Epidermal melanocyte (primary cell): ENCODE results near the gene GINM1.

ENCODE experiments used
- DNase-seq: peaks from one replicate; pipeline ENCODE4 v3.0.0; 2011; ENCODE audit warnings: low spot score; ENCODE audit not compliant: insufficient read length

GINM1 gene, protein sequence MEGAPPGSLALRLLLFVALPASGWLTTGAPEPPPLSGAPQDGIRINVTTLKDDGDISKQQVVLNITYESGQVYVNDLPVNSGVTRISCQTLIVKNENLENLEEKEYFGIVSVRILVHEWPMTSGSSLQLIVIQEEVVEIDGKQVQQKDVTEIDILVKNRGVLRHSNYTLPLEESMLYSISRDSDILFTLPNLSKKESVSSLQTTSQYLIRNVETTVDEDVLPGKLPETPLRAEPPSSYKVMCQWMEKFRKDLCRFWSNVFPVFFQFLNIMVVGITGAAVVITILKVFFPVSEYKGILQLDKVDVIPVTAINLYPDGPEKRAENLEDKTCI

DNA sequence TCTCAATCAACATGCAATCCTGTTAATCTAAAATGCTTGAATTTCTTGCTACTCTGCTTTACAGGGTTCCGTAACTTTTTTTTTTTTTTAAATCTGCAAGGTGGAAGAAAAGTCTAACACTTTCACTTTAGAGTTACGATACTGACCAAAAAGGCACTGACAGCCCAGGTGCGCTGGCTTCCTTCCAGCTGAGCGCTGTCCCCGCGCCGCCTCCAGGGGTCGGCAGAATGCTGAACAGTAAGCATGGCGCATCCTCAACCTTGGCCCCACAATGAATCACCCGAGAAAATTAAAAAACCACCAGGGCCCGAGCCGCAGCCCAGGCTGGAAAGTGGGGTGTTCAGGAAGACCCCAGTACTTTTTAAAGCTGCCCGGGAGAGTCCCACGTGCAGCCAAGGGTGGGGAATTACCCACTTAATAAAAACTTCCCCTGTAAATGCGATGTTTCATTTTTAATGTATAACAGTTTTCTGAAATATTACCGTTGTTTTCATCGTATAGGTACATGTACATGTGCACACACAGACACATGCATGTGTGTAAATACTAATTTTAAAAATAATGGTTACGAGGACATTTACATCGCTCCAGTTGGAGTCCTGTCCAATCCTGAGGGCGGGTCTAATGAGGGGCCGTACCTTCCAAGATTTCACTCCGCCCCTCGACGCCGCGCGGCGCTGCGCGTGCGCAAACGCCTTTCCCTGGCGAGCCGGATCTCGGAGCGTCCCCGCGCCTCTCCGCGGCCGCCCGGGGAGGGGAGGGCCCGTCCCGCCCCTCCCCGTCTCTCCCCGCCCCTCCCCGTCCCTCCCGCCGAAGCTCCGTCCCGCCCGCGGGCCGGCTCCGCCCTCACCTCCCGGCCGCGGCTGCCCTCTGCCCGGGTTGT lies at the start of gene GINM1:
TSS of gene GINM1 (plus strand) at position 849 of the 883 bp plus-strand sequence. CDS start 40 bp downstream, outside the sequence.
- DNase-seq = peak; percentile 92

GRCh38 chr6:149529650-149530049 lies 36.5 kb upstream of the GINM1 start:
- DNase-seq = no peak

GRCh38 chr6:149534742-149535141 lies 31.4 kb upstream of the GINM1 start:
- DNase-seq = no peak

DNA sequence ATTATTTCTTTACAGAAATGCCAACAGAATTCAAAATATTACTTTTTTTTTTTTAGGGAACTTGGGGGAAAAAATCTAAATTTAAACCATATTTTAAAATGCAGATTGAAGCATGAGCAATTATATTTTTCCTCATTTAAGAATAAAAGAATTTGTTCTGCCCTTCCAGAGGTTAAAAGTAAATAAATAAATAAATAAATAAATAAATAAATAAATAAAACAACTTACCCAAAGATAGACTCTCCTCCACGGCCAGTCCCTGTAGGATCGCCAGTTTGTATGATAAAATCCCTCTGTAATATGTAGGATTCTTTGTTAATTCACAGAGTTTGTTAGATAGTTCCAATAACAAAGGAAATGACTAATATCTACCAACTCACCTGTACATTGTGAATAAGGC lies 25.0 kb upstream of the GINM1 start:
- no peak for DNase-seq

DNA sequence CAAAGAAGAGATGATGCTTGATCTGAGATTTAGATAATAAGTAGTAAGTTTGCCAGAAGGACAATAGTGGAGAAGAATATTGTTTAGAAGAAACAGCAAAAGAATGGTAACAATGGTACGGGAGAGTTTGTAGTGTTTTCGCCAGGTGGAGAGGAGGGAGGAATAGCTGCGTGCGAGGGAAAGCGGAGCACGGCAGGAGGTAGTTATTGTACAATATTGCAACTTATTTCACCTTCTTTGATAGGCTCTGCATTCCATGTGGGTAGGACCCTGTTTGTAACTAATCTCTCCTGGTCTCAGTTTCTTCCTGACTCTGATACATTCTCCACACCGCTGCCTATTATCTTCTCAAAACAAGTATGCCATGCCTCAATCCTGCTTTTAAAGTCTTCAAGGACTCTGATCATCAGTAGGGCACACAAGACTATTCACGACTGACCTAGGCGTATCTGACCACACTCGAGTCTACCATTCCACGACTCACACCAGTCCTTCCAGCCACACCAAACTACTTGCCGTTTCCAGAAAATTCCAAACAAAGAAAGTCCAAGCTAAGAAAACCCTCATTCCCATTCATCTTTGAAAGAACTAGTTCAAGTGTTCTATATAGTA lies 21.4 kb upstream of the GINM1 start:
- DNase-seq = no peak

DNA sequence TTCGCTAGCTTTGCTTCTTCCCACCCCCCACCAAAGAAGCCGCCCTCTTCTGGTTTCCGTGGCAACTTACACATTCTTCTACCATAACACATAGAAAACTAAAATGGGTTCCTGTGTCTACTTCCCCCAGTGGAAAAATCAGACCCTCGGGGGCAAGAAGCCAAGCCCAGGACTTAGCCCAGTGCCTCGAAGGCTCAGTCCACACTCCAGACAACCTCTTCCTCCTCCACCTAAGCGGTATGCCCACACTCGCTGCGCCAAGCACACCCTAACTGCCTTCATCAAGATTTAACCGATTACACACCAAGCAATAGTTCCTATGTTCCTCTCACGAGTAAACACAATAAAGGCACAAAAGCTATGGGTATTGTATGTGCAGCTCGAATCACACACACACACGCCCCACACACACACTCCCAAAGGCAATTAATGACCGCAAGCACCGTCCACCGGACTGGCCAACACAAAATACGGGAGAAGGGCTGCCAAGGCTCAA lies 20.9 kb upstream of the GINM1 start:
- no peak for DNase-seq

- DNase-seq = peak; percentile 73
These were observed 20.3 kb upstream of the GINM1 start, which contains the start of gene PPIL4 for GRCh38 chr6:149545754-149546471. Gene PPIL4, minus strand, starts transcription at chr6:149546043. Its CDS starts 38 bp downstream, at chr6:149546005.

GRCh38 chr6:149551920-149552319 lies 14.3 kb upstream of the GINM1 start:
- no peak for DNase-seq

DNA sequence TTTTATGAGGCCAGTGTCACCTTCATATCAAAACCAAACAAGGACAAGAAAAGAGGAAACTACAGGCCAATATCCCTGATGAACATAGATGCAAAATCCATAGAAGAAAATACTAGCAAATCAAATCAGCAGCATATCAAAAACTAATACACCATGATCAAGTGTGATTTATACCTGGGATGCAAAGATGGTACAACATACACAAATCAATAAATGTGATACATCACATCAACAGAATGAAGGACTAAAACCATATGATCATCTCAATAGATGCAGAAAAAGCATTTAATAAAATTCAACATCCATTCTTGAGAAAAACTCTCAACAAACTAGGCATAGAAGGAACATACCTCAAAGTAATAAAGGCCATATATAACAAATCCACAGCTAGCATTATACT lies 8.1 kb upstream of the GINM1 start:
- DNase-seq = no peak

DNA sequence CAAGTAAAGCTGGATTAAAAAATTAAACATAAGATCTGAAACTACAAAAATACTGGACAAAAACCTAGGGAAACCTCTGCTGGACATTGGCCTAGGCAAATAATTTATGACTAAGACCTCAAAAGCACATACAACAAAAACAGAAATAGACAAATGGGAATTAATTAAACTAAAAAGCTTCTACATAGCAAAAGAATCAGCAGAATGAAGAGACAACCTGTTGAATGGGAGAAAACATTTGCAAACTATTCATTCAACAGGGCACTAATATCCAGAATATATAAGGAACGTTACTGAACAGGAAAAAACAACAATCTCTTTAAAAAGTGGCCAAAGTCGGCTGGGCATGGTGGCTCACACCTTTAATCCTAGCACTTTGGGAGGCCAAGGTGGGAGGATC lies 6.8 kb upstream of the GINM1 start:
- no peak for DNase-seq

- no peak for DNase-seq
These were observed 5.4 kb upstream of the GINM1 start for GRCh38 chr6:149560736-149561135.

DNA sequence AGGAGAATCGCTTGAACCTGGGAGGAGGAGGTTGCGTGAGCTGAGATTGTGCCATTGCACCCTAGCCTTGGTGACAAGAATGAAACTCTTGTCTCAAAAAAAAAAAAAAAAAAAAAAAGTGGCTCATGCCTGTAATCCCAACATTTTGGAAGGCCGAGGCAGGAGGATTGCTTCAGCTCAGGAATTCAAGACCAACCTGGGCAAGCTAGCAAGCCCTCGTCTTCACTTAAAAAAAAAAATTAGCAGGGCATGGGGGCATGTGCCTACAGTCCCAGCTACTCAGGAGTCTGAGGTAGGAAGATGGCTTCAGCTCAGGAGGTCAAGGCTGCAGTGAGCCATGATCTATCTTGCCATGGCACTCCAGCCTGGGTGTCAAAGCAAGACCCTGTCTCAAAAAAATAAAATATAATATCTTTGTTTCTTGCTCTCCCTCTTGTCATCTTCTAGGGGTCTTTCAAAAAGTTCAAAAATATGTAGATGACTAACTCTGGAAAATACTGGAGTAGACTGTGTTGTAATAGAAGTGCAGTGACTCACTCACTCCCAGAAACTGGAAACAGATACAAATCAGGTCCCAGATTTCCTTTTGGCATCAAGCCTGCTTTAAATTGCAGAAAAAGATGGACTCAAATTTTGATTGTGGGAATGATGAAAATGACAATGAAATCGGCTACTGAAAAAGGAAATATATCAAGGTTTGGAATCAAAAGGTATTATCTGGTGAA lies 2.8 kb upstream of the GINM1 start:
- DNase-seq = no peak

GRCh38 chr6:149563928-149564325 lies 2.2 kb upstream of the GINM1 start:
- no peak for DNase-seq

DNA sequence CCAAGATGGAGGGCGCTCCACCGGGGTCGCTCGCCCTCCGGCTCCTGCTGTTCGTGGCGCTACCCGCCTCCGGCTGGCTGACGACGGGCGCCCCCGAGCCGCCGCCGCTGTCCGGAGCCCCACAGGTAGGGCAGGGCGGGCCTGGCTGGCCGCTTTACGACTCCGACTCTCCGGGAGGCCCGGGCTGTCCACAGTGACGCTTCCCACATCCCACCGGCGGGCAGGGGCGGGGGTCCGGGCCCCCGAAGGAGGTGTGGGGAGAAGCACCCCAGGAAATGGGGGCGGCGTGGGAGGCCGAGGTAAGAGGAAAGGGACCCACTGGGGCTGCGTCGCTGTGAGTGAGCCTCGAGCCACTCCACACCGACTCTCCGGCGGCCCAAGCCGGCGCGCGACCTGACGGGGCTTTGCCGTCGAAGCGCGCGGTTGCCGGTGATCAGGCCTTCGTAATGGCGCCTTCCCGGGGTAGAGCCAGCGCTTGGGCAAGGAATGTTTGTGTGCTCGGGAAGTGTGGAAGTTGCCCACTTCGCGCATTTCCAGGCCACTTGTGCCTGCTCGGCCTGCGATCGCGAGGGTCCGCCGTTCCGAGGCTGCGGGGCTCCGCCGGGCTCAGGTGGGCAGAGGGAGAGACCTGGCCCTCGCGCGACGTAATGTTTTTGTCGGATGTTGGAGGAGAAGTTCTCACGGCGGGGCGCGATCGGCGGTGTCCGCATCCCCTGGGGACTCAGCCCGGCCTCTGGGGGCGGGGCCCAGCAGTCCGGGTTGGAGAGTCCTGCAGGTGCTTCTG lies 427 bp downstream of the GINM1 start:
- no peak for DNase-seq

- no peak for DNase-seq
These were observed 1.0 kb downstream of the GINM1 start for GRCh38 chr6:149567194-149567586.

- DNase-seq = no peak
These were observed 1.9 kb downstream of the GINM1 start for GRCh38 chr6:149567945-149568585.

DNA sequence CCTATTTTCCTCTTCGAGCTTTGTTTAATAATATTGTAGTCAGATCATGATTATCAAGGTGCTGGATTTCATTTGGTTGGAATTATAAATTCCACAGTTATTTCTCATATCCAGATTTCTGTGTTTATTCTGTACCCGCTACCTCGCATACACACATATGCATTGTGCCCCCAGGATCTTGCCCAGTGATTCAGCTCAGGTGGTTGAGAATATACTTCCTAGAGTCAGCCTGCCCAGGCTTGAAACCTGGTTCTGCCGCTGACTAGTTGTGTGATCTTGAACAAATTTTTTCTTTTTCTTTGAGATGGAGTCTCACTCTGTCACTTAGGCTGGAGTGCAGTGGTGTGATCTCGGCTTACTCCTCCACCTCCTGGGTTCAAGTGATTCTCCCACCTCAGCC lies 14.7 kb downstream of the GINM1 start:
- no peak for DNase-seq

GRCh38 chr6:149581349-149581748 lies 15.2 kb downstream of the GINM1 start:
- DNase-seq = no peak

- no peak for DNase-seq
These were observed 20.0 kb downstream of the GINM1 start for GRCh38 chr6:149586149-149586548.
